Activated CD4-positive, alpha-beta memory T cell treated with anti-CD3 and anti-CD28 coated beads, Interleukin-2, amount 10 ng/mL, durations not matched to agents 7 days and 5 days (primary cell): ENCODE measurements around the gene CISD3. TPM values are rescaled to one million over a fixed set of nuclear protein-coding genes. Genes with fewer than 3 reads are reported as not detected.

ENCODE experiments used
- CTCF ChIA-PET: fragments of 350-600 bp; sonication (Branson Sonifier 250); formaldehyde crosslinking; loops from one replicate; lab custom pipeline; 2021; ENCODE audit warnings: antibody characterized with exemption, inconsistent platforms; lab: Charles Lee
- POLR2A ChIA-PET: fragments of 350-600 bp; sonication (Branson Sonifier 250); formaldehyde crosslinking; loops from one replicate; lab custom pipeline; 2021; ENCODE audit warnings: antibody characterized with exemption; lab: Charles Lee
- DNase-seq: peaks from one replicate; pipeline ENCODE4 v3.0.0-alpha.2; 2020
- H3K27ac Mint-ChIP-seq: one replicate; pipeline ENCODE4 v1.8.0; 2021; ENCODE audit warnings: mild to moderate bottlenecking, mixed read lengths
- H3K27me3 Mint-ChIP-seq: one replicate; pipeline ENCODE4 v1.8.0; 2021; ENCODE audit warnings: mixed read lengths
- H3K36me3 Mint-ChIP-seq: one replicate; pipeline ENCODE4 v1.8.0; 2021; ENCODE audit warnings: low read depth, mixed read lengths
- H3K4me1 Mint-ChIP-seq: one replicate; pipeline ENCODE4 v1.8.0; 2021; ENCODE audit warnings: mixed read lengths
- H3K4me3 Mint-ChIP-seq: one replicate; pipeline ENCODE4 v1.8.0; 2021; ENCODE audit warnings: mild to moderate bottlenecking, mixed read lengths
- H3K9me3 Mint-ChIP-seq: one replicate; pipeline ENCODE4 v1.8.0; 2021; ENCODE audit warnings: mixed read lengths
- total RNA-seq, 2 experiments: library from RNA; stranded (reverse); gene quantifications; one replicate each; pipeline ENCODE4 v1.2.3, GENCODE V29; 2021

The CISD3 gene
- total RNA-seq, 2 experiments from 2014 or later, result 42.8 to 48.6 TPM

GRCh38 chr17:38710604-38710962, 19.6 kb upstream of the CISD3 start:
- H3K27me3 Mint-ChIP-seq, result no peaks in the 10 kb centered on the region
- H3K4me1 Mint-ChIP-seq, result peaks cover 71% of the 10 kb centered on the region
- no peak for DNase-seq
- peaks cover 76% of the 10 kb centered on the region for H3K36me3 Mint-ChIP-seq
- H3K27ac Mint-ChIP-seq, result no peak overlapping the region
- CTCF ChIA-PET, result interaction anchor here (0.9 to 1.4 kb wide), 3 partner anchors 9 to 34 kb away, joined by 4 to 5 read pairs (median 4); no protein-coding TSS in a partner anchor
- no peaks in the 10 kb centered on the region for H3K9me3 Mint-ChIP-seq
- POLR2A ChIA-PET, result interaction anchor here (0.8 to 13.2 kb wide), 4 partner anchors 9 to 25 kb away, joined by 3 to 419 read pairs (median 6); no protein-coding TSS in a partner anchor
- no peak overlapping the region for H3K4me3 Mint-ChIP-seq

DNA sequence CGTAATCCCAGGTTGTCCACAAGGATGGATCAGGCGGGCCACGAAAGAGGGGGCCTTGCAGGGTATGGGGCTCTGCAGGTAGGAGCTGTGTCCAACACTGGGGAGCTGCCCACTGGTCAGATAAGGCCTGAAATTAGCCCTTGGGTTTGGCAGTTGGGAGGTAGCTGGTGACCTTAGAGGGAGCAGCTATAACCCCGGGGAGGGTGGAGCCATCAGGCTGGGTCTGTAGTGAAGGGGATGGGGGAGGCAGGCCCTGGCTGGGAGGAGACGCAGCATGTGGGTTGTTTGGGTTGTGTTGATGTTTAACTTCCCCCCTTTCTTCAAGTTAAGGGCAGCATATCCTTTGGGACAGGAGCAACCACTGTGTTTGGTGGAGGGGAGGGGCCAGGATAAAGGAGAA, 19.2 kb upstream of the CISD3 start:
- no peak for DNase-seq
- Mint-ChIP-seq H3K4me3 (no peak overlapping the region), H3K27me3 (no peaks in the 10 kb centered on the region), H3K27ac (no peak overlapping the region), H3K9me3 (no peaks in the 10 kb centered on the region), H3K4me1 (peaks cover 73% of the 10 kb centered on the region), H3K36me3 (peaks cover 77% of the 10 kb centered on the region)
- ChIA-PET CTCF (interaction anchor here (0.9 to 1.4 kb wide), 3 partner anchors 9 to 34 kb away, joined by 4 to 5 read pairs (median 4); no protein-coding TSS in a partner anchor), POLR2A (interaction anchor here (0.8 to 13.2 kb wide), 4 partner anchors 9 to 25 kb away, joined by 3 to 419 read pairs (median 6); no protein-coding TSS in a partner anchor)

- Mint-ChIP-seq H3K27me3 (no peaks in the 10 kb centered on the region), H3K4me1 (peaks cover 68% of the 10 kb centered on the region), H3K9me3 (no peaks in the 10 kb centered on the region), H3K36me3 (peaks cover 75% of the 10 kb centered on the region), H3K4me3 (no peak overlapping the region), H3K27ac (no peak overlapping the region)
- ChIA-PET CTCF (no interaction called here), POLR2A (interaction anchor here (2.8 kb wide), 1 partner anchor 16 kb away, joined by 12 read pairs; no protein-coding TSS in a partner anchor)
- DNase-seq, result no peak
These were observed 18.2 kb upstream of the CISD3 start for GRCh38 chr17:38711792-38712571.

- Mint-ChIP-seq H3K27ac (no peak overlapping the region), H3K27me3 (no peaks in the 10 kb centered on the region), H3K4me1 (peaks cover 61% of the 10 kb centered on the region), H3K9me3 (no peaks in the 10 kb centered on the region), H3K4me3 (no peak overlapping the region), H3K36me3 (peaks cover 72% of the 10 kb centered on the region)
- DNase-seq, result no peak
- CTCF ChIA-PET, result no interaction called here
- POLR2A ChIA-PET, result interaction anchor here (2.8 kb wide), 1 partner anchor 15 kb away, joined by 12 read pairs; no protein-coding TSS in a partner anchor
These were observed 17.5 kb upstream of the CISD3 start for GRCh38 chr17:38712593-38712992.

DNA sequence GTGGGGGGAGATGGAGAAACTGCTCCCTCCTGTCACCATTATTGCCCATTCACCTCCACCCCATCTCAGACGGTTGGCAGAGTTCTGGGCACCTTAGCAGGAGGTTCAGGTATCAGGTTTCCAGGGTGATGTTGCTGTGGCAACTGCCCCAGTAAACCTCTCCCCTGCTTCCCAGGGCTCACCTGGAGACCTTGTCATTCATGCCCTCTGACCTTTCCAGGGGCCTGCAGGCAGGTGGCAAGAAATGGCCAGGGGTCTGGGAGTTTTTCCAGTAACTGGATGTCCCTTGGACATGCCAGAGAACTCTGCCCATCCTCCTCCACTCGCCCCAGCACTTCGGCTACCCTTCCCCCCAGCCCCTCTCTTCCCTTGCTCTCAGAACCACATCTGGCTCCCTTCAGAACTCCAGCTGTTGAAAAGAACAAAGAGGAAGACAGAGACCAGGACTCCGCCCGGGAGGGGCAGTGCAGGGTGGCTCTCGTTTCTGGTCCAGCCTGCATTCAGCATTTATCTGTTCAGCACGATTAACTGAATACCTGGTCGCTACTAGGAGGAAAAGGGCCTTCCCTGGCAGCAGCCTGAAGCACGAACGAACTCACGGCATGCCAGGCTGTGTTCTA, 16.6 kb upstream of the CISD3 start:
- H3K36me3 Mint-ChIP-seq, result peaks cover 72% of the 10 kb centered on the region
- ChIA-PET POLR2A (interaction anchor here (2.0 to 16.6 kb wide), 3 partner anchors 9 to 18 kb away, joined by 6 to 419 read pairs (median 12); partner anchors contain the start of gene MLLT6), CTCF (no interaction called here)
- peaks cover 54% of the 10 kb centered on the region for H3K4me1 Mint-ChIP-seq
- no peak overlapping the region for H3K27ac Mint-ChIP-seq
- no peak overlapping the region for H3K4me3 Mint-ChIP-seq
- no peak for DNase-seq
- no peaks in the 10 kb centered on the region for H3K9me3 Mint-ChIP-seq
- H3K27me3 Mint-ChIP-seq, result no peaks in the 10 kb centered on the region

DNA sequence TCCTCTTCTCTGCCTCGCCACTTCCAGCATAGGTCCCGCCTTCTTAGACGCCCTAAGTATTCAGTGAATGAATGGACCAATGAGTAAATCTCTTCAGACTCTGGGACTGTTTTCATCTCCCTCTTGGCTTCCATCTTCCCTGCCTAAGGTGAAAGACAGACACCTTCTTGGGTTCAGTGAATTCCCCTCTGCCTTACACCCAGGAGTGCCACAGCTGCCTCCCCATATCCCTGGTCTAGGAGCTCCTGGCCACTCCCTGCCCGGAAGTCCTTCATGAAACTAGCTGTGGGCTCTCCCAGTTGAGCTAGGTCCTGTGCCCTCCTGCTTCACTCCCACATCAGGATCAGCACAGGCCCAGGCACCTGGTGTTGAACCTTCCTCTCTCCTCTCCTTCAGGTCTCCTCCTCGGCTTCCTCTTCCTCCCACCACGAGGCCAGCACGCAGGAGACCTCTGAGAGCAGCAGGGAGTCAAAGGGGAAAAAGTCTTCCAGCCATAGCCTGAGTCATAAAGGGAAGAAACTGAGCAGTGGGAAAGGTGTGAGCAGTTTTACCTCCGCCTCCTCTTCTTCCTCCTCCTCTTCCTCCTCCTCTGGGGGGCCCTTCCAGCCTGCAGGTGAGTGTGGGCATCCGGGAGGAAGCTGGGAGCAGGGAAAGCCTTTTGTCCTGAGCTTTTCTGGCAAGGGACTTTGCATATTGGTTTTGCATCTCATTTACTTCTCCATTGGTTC, 14.8 kb upstream of the CISD3 start:
- CTCF ChIA-PET, result interaction anchor here (1.4 kb wide), 1 partner anchor 13 kb away, joined by 4 read pairs; no protein-coding TSS in a partner anchor
- Mint-ChIP-seq H3K36me3 (peaks cover 65% of the 10 kb centered on the region), H3K27ac (peak overlapping the region; percentile 61), H3K4me3 (no peak overlapping the region), H3K27me3 (no peaks in the 10 kb centered on the region), H3K4me1 (peaks cover 40% of the 10 kb centered on the region), H3K9me3 (no peaks in the 10 kb centered on the region)
- POLR2A ChIA-PET, result interaction anchor here (2.0 to 16.6 kb wide), 4 partner anchors 10 to 37 kb away, joined by 5 to 419 read pairs (median 24); partner anchors contain the start of genes MLLT6 and PSMB3
- no peak for DNase-seq

- no peak overlapping the region for H3K27ac Mint-ChIP-seq
- H3K27me3 Mint-ChIP-seq, result no peaks in the 10 kb centered on the region
- H3K36me3 Mint-ChIP-seq, result peaks cover 65% of the 10 kb centered on the region
- ChIA-PET POLR2A (interaction anchor here (2.2 to 16.6 kb wide), 3 partner anchors 12 to 36 kb away, joined by 5 to 419 read pairs (median 42); partner anchors contain the start of genes MLLT6 and PSMB3), CTCF (interaction anchor here (1.4 to 1.6 kb wide), 2 partner anchors 10 to 12 kb away, joined by 4 read pairs; no protein-coding TSS in a partner anchor)
- DNase-seq, result no peak
- H3K9me3 Mint-ChIP-seq, result no peaks in the 10 kb centered on the region
- H3K4me3 Mint-ChIP-seq, result no peak overlapping the region
- peaks cover 34% of the 10 kb centered on the region for H3K4me1 Mint-ChIP-seq
These were observed 13.7 kb upstream of the CISD3 start for GRCh38 chr17:38716368-38717005.

GRCh38 chr17:38717139-38717745, 12.9 kb upstream of the CISD3 start:
- Mint-ChIP-seq H3K36me3 (peaks cover 63% of the 10 kb centered on the region), H3K27me3 (no peaks in the 10 kb centered on the region), H3K4me1 (peaks cover 29% of the 10 kb centered on the region), H3K27ac (no peak overlapping the region), H3K4me3 (no peak overlapping the region), H3K9me3 (no peaks in the 10 kb centered on the region)
- CTCF ChIA-PET, result interaction anchor here (1.6 kb wide), 1 partner anchor 11 kb away, joined by 4 read pairs; no protein-coding TSS in a partner anchor
- POLR2A ChIA-PET, result interaction anchor here (1.4 to 16.6 kb wide), 4 partner anchors 11 to 43 kb away, joined by 3 to 419 read pairs (median 24); partner anchors contain the start of genes MLLT6 and PSMB3
- no peak for DNase-seq

GRCh38 chr17:38719289-38719942, 10.7 kb upstream of the CISD3 start:
- H3K9me3 Mint-ChIP-seq, result no peaks in the 10 kb centered on the region
- peak overlapping the region; percentile 35 for H3K27ac Mint-ChIP-seq

GRCh38 chr17:38719943-38720641, 10.0 kb upstream of the CISD3 start:
- Mint-ChIP-seq H3K27me3 (no peaks in the 10 kb centered on the region), H3K4me3 (no peak overlapping the region), H3K9me3 (no peaks in the 10 kb centered on the region), H3K36me3 (peaks cover 60% of the 10 kb centered on the region), H3K4me1 (peaks cover 18% of the 10 kb centered on the region), H3K27ac (no peak overlapping the region)
- ChIA-PET CTCF (interaction anchor here (0.9 kb wide), 1 partner anchor 9 kb away, joined by 4 read pairs; no protein-coding TSS in a partner anchor), POLR2A (interaction anchor here (16.6 kb wide), 1 partner anchor 15 kb away, joined by 419 read pairs; the partner anchor contains the start of gene MLLT6)
- no peak for DNase-seq

More at GRCh38 chr17:38719289-38719942, 10.7 kb upstream of the CISD3 start:
- DNase-seq, result no peak
- no peak overlapping the region for H3K4me3 Mint-ChIP-seq
- peaks cover 20% of the 10 kb centered on the region for H3K4me1 Mint-ChIP-seq
- no peaks in the 10 kb centered on the region for H3K27me3 Mint-ChIP-seq
- ChIA-PET POLR2A (interaction anchor here (4.6 to 16.6 kb wide), 2 partner anchors 9 to 15 kb away, joined by 42 to 419 read pairs; partner anchors contain the start of gene MLLT6), CTCF (interaction anchor here (0.9 to 1.8 kb wide), 4 partner anchors 9 to 42 kb away, joined by 4 to 16 read pairs (median 8); no protein-coding TSS in a partner anchor)
- H3K36me3 Mint-ChIP-seq, result peaks cover 62% of the 10 kb centered on the region
